CD8-positive, alpha-beta memory T cell (primary cell): Measurements from ENCODE around the gene NAP1L3. TPM values are rescaled to one million over a fixed set of nuclear protein-coding genes. Genes with fewer than 3 reads are reported as not detected.

Experiments
- polyA plus RNA-seq: library from polyadenylated mRNA; unstranded; fragments of 300-500 nt; fragmentation: Illumina TruSeq; gene quantifications from one replicate; pipeline ENCODE4 v1.2.3, GENCODE V29; 2021
- total RNA-seq, 2 experiments: library from RNA; stranded (reverse); gene quantifications; one replicate each; pipeline ENCODE4 v1.2.3, GENCODE V29; 2021

Gene NAP1L3
- total and polyA plus RNA-seq, 3 experiments from 2014 or later = 2.0 to 4.7 (median 2.1) TPM

Other genes with a start within 250 kb of the NAP1L3 start
- gene FAM133A, start 628 bp upstream of the NAP1L3 start, total RNA-seq = not detected
- gene FAM133A, start 628 bp upstream of the NAP1L3 start, polyA plus RNA-seq = not detected